ENCODE results near the gene TMEM132A.

Gene TMEM132A

DNA sequence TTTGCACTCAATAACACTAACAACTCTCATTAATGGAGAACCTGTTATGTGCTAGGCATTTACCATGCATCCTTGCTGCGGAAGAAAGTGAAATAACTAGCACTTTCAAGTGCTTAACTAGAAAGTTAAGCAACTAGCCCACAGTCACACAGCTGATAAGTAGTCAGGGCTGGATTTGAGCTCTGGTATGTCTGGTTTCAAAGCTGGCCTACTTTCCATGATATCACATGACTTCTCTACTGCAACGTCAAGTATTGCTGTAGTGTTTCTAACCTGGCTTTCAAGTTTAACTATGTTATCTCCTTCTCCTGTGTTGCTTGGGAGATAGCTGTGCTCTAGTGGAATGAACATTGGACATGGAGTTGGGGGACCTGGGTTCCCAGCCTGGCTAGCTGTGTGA is 15.6 kb downstream of the TMEM132A start:
- no peak for DNase-seq

DNA sequence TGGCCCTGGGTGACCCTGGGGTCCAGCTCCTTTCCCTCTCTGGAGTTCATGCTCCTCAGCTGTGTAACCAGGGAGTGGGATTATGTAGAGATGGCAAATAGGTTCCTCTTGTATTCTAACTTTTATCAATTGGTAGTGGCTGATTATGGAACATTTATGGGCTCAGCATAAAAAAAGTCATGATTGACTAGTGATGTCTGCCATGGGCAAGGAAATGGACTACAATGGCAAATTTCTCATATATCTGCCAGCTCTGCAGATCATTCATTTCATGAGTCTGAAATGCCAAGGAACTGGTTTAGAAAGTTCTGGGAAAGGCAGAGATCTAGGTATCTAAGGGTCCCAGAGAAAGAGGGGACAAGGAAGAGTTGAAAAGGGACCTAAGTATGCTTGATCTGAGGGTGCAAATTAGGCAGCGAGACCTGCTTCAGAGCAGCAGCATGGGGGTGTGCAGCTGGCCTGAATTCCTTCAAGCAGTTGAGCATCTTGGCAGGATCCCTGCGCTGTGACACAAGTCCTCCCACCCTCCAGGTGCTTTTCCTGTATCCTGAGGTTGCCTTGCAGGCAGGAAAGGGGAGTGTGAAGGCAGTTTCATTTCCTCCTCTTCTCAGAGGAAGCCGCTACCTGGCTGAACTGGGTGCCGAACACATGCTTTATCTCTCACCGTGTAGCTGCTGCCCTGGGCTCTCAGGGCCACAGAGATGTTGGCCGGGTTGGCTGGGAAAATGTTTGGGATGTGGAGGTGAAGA is 17.3 kb downstream of the TMEM132A start:
- DNase-seq: no peak

DNA sequence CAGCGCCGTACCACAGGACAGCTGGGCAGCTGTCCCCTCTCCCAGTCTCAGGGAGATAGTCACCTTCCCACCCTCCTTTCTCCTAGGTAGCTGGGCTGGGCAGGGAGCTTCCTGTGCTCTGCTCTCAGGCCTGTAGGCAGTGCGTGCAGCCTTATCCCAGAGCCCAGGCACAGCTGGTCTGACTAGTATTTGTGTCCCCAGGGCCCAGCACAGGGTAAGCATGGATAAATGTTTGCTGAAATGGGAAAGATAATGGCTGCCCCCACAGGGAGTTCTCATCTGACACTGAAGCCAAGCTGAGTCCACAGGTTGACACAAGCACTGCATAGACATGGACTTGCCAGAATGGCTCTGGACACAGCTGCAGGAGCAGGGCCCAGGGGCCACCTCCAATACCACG is 18.0 kb downstream of the TMEM132A start:
- DNase-seq: no peak

DNA sequence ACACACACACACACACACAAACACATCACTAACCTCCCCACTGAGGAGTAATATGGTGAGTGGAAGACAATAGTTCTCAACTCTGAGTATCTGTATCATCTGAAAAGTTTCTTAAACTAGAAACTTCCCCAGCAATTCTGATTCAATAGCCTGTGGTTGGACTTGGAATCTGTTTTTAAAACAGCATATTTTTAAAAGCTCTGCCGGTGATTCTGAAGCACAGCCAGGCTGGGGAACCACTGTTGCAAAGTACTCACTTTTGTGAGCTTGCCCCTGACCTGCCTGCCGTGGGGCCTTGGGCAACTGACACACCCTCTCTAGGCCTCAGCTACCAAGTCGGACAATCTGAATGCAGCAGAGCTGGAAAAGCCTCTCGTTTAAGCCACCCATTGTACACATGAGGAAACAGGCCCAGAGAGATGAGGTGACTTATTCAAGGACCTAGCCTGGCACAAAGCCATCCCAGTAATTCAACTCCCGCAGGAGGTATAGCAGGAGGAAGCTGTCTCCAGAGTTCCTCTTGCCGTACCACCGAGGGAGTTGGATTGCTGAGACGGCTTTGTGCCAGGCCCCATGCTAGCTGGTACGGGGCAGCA is 18.8 kb downstream of the TMEM132A start:
- no peak for DNase-seq

DNA sequence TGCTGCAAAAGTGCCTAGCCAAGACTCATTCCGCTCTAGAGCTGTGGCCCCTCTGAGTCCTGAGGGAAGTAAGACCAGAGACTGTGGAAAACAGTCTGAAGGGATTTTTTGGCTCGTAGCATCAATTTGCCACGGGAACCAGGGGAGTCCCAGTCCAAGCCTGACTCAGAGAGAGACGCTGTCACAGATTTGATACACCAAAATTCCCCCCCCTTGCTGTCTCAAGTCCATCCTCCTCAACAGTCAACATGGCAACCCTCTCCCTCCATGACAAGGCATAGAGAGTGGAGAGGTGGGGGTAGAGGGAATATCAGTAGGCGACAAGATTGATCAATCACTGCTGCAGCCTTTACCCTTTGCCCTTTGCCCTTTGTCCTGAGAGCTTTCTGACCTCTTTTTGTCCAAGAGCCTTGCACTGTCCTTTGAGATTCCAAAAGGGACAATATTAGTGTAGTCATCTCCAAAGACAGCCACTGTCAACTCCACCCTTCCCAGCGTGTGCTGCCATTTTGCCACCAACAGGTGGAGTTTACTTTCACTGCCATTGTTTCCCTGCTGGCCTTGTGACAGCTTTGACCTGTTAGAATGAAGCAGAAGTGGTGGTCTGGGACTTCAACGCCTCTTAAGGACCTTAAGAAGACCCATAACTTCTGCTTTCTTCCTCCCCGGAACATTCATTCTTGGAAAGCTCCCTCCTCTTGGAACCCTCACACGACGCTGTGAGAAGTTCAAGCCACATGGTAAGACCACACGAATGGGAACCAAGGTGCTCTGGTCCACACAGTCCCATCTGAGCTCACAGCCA is 20.4 kb downstream of the TMEM132A start:
- no peak for DNase-seq

DNA sequence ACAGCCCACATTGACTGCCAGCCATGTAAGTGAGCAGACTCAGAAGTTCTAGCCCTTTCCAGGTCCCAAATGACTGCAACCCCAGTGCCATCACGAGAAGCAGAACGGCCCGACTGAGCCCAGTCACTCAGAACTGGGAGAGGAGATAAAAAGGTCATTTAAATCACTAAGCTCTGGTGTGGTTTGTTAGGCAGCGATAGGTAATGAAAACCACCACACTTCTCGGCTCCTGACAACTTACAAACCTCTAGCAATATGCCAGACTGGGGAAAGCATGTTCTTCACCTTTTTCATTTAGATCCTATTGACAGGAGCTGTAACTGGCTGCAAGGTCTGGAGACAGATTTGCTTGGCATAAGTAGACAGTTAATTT is 21.0 kb downstream of the TMEM132A start:
- no peak for DNase-seq

DNA sequence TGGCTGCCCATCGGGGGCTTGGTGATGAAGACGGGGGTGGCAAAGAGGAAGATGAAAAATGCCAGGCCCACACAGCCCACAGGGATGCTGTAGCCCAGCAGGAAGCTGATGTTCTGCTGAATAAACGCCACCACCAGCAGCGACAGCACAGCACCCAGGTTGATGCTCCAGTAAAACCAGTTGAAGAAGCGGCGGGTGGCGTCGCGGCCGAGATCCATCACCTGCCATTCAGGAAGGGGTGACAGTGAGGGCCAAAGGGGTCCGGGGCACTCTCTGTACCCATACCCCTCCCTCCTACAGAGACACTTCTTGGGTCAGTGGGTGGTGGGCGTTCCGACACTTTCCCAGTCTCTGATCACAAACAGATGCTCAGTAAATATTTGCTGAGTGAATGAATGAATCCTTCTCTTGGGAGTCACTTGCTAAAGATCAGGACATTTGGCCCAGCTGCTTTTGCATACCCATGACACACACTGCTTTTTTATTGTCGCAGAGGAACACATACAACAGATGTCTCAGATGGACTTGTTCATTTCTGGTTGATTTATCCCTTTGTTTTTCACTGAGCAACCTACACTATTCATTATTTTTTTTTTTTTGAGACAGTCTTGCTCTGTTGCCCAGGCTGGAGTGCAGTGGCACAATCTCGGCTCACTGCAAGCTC is 22.5 kb downstream of the TMEM132A start:
- no peak for DNase-seq

DNA sequence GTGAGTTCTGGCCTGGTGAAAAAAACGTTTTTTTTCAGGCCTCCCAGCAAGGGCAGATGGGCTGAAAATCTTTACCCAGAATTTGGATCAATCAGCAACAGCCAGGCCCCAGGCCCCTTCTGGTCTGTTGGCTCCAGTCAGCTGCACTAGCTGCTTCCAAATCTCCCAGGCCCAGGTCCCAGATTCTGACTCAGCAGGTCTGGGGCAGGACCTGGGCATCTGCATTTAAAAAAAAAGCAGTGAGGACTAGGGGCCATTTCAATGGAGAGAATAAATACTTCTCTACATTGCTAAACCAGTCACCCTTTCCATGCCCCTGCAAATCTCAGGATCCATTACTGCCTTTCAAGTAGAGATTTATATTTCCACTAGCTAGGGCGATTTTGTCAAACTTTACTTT is 23.4 kb downstream of the TMEM132A start:
- DNase-seq: no peak

DNA sequence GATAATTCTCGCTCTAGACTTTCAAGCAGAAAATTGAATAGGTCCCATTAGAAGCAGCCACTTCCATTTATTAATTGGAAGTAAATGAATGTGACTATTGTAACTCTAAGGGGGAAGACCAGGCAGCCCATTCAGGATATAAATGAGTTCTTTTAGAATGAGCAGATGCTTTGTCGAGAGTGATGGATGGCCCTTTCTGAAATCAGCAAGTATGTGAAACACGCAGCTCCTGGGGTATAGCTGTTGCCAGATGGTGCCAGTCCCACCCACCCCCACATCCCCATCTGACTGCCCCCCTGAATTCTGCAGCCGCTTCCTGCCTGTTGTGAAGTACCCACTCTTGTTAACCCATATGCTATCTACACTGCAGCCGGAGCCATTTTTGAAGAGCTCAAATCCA is 24.0 kb downstream of the TMEM132A start:
- DNase-seq: no peak

DNA sequence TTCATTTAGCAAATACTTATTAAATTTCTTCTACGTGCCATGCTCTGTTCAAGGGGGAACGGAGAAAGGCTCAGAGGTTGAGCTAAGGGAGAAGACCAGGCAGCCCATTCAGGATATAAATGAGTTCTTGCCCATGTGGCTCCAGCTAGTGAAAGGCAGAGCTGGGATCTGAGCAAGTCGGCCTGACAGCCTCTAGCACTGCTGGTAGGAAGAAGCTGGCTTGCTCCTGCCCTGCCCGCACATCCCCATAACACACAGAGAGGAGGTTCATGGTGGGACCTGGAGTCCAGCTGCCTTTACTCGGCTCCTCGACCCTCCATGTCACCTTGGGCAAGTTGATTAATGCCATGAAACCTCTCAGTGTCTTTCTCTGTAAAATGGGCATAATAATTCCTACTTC is 25.8 kb downstream of the TMEM132A start:
- DNase-seq: no peak

DNA sequence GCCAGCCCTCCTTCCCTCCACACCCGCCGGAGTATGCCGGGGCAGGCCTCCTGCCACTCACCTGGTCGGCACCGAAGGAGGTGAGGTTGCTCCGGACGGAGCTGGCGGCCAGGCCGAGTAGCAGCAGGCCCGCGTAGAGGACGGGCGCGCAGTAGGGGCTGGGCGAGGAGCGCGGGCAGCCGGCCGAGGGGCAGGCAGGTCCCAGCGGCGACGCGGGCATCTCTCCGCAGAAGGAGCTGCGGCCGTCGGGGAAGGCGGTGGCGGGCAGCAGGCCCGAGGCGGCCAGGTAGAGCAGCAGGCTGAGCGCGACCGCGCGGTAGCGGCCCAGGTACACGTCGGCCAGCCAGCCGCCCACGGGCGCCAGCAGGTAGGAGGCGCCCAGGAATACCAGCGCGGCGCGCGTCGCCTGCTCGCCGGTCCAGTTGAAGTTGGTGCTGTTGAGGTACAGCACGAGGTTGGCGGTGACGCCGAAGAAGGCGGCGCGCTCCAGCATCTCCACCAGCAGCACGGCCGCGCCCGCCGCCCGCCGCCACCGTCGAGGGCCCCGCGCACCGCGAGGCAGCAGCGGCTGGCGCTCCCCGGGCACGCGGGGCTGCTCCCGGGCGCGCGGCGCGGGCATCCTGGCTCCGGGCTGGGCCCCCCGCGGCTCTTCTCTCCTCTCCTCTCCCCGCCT is 26.8 kb downstream of the TMEM132A start:
- peak; percentile 38 for DNase-seq

DNA sequence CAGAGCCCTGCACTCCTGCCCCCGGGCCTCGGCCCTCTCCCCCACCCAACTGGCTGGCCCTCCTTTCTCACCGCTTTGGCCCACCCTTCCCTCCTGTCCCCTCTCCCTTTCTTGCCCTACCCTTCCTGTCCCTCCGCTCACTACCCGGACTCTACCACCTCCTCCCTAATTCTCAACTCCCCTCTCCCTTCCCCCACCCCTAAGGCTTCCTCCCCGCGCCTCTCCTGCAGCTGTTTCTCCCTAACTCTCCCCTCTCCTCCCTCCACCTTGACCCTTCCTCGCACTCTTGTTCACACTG is 27.3 kb downstream of the TMEM132A start:
- no peak for DNase-seq

DNA sequence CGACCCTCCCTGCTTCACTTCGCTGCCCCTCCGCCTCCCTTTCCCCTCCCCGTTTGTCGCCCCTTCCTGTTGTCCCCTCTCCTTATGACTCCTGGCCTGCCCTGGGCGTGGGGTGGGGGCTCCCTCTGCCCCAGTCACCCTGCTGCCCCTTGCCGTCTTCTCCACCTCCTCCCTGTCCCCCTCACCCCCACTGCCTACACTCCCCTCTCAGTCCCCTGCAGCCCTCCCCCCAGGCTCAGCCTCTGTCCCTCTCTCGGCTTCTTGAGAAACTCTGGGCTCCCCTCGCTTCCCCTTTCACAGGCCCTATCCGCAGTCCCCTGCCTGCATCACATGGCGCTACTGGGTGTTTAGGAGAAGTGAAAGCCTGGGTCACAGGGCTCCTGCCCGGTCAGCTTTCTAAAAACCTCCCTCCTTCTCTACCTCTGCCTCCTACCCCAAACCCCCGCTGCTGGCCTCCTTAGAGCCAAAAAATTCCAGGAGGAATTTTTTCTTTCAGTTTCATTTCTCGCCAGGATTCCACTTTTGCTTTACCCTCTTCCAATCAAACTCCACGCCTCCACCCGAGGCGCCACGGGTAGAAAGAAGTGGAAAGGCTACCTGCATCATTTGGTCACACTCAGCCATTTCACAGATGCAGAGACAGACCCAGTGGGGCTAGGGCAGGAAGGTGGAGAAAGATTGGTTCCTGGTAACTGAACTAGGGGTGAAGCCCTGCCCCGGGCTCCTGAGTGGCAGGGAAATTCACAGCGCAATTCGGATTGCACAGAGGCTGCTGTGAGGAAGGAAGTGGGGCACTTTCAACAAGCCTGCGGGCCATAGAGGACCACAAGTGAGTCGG is 27.9 kb downstream of the TMEM132A start, which contains the start of gene SLC15A3:
Gene SLC15A3, minus strand, starts transcription at position 273 of the 838 bp plus-strand sequence. CDS start 625 bp downstream, outside the sequence.
- peak; percentile 20 for DNase-seq

DNA sequence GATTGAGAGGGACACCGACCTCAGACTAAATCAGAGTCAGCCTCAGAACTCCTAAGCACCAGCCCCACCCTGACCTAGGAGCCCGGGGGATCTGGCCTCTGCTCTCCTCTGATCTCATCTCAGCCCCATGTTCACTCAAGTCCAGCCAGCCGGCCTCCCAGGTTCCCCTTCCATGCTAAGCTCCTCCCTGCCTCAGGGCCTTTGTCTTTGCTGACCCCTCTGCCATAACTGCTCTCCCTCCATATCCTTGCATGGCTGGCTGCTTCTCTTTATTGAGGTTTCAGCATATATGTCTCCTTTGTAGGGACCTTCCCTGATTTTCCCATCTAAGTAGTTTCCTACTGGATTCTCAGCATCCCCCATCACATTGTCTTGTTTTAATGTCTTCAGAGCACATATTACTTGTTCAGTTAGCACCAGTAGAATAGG is 28.5 kb downstream of the TMEM132A start:
- no peak for DNase-seq

DNA sequence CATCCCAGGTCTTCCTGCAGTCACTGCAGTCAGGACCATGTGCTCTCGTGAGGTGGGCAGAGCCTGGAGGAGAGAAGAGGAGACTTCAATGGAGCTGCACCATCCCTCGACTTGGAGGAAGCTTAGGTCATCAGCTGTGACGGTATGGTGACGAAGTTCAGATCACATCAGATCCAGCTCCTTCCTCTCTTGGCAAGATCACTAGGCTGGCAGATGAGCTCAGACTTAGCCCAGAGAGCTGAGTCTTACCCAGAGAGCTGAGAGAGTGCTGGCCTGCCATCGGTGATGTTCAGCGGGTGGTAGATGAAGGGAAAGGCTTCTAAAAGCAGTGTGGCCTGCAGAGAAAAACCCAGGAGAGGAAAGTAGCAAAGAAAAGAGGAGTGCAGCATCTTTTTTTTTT is 29.5 kb downstream of the TMEM132A start:
- DNase-seq: no peak

DNA sequence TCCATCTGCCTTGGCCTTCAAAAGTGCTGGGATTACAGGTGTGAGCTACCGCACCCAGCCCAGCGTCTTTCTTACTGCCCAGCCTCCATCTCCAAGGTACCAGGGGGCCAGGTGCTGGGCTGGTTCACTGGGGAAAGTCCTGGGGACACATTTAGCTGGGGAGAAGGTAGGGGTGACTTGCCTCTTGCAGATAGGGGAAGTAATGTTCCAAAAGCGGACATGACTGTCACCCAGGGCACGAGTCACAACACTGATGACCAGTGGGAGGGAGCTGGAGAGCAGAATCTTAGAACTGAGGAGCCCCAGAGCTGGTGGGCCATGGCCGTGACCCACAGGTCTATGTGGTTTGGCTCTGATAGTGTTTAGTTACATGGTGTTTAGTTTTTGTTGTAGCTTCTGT is 30.2 kb downstream of the TMEM132A start:
- DNase-seq: no peak

DNA sequence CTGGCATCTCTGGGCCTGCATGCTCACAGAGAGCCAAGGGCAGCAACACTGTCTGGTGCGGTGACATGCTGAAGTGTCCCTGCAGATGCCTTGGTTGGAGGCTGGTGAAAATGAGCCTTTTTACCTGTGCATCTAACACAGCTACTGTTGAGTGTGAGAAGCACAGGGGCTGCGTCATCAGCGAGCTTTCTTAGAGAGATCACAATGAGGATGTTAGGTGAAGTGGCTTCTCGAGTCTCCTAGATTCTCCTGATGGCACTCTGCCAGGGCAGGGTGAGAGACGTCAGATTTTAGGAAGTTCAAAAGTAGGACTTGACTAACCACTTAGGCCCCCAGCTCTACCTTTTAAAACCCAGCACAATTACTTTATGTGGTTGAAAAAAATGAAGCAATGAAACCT is 31.3 kb downstream of the TMEM132A start:
- DNase-seq: no peak

DNA sequence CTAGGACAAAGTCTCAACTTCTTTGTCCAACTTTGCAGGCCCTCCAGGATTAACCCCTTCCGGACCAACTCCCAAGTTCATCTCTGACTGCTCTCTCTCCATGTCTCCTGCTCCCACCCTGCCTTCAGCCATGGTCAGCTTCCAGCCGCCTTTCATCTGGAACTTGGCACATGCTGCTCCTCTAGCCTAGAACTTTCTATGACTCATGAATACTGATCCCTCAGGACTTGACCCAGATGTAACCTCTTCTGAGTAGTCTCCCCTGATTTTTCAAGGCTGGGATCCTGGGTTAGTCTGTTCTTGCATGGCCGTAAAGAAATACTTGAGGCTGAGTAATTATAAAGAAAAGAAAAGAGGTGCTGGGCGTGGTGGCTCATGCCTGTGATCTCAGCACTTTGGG is 32.9 kb downstream of the TMEM132A start:
- no peak for DNase-seq

DNA sequence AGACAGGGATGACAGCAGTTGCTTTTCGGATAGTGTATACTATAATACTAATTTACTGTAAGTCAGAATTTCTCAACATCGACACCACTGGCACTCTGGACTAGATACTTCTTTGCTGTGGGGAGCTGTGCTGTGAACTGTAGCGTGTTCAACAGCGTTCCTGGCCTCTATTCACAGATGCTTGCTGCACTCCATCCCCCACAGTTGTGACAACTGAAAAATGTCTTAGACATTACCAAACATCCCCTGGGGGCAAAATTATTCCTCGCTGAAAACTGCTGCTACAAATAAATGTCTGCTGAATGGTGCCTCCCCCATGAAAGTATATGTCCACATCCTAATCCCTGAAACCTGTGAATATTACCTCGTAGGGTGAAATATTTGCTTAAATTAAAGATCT is 35.2 kb downstream of the TMEM132A start:
- DNase-seq: no peak

DNA sequence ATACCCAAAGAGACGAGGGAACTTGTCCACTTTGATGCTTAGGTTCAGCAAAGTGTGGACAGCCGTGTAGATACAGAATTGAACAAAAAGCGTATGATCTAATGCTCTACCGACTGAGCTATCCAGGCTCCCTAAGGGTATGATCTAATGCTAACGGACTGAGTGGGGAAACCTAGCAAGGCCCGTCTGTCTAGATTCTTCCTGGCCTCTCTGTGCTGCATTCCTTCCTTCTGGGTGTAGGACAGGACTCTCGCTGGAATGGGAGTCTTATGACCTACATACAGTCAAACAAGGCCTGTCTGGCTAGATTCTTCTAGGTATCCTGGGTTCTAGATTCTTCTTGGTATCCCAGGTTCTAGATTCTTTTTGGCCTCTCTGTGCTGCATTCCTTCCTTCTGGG is 36.1 kb downstream of the TMEM132A start:
- DNase-seq: no peak

DNA sequence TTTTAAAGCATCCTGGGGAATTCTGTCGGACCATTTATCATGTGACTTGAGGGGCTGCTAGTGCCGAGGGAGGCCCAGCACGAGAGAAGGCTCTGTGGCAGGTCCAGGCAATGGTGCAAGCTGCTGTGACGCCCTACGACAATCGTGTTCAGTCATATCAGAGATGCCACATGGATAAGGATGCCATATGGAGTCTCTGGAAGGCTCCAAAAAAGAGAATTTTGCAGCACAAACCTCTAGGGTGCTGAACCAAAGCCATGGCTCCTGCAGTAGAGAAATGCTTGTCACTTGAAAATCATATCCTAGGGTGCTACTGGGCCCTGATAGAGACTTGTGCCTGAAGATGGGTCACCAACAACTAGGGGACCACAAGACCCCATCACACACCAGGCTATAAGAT is 40.5 kb downstream of the TMEM132A start:
- no peak for DNase-seq

DNA sequence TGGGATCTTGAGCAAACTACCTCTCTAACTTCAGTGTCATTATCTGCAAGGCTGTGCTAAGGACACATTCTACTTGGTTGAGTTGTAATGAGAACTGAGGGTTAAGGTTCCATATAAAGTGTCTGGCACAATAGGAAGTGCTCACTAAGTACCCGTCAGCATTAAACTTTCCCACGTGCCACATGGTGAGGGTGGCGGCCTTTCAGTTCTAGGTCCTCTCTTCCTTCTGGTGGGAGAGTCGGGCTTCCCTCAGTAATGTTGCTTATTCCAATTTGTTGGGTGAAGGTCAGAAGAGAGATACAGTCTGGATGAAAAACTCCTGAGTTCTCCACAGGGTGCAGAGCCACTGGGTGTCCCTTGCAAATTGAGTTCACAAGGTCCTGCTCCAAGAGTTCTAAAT is 42.6 kb downstream of the TMEM132A start:
- no peak for DNase-seq

All from activated CD4-positive, alpha-beta T cell treated with anti-CD3 and anti-CD28 coated beads, Interleukin-2, amount 50 U/mL, for 1 hour (primary cell).